Mucosa of descending colon (tissue), 3 donors: Measurements from ENCODE around the gene CCSER1. TPM values are rescaled to one million over a fixed set of nuclear protein-coding genes. Genes with fewer than 3 reads are reported as not detected.
A peak's percentile ranks its signal among the peaks of the same experiment; 100 is the strongest.
"Not testable (repeated sequence)": the region's sequence is repeated elsewhere in the genome, so short reads cannot be mapped to it uniquely, and the experiment has no call there.

Experiments
- ATAC-seq: fragments of 200-7000 bp; cut with Tn5 transposase; one replicate; pipeline ENCODE4 v1.9.1; 2020; ENCODE audit warnings: mild to moderate bottlenecking, moderate library complexity
- DNase-seq, 3 donors: peaks; one replicate each; pipeline ENCODE4 v3.0.0-alpha.2; 2020
- H3K36me3 ChIP-seq: fragments of 200-600 bp; one replicate; pipeline ENCODE4 v1.8.0; 2021; ENCODE audit warnings: low read depth, mild to moderate bottlenecking
- H3K4me1 ChIP-seq: fragments of 200-600 bp; one replicate; pipeline ENCODE4 v1.8.0; 2021; ENCODE audit warnings: low read depth, mild to moderate bottlenecking
- H3K4me3 ChIP-seq: fragments of 200-600 bp; one replicate; pipeline ENCODE4 v1.8.0; 2021; ENCODE audit warnings: mild to moderate bottlenecking
- H3K9me3 ChIP-seq: fragments of 200-600 bp; one replicate; pipeline ENCODE4 v1.8.0; 2021; ENCODE audit warnings: mild to moderate bottlenecking
- intact Hi-C, 2 donors: fragments of 100-400 bp; cut with DNase I in 1 of 2; cut with micrococcal nuclease in 1 of 2; formaldehyde crosslinking; loops; one replicate each; pipeline versions ENCODE4 v1.11.0 to v1.11.1; 2022; cut with DNase I, micrococcal nuclease
- total RNA-seq, 3 donors: library from RNA; stranded (reverse); fragmentation: NEBNext Ultra II Directional in 2 of 3; extraction: Animal tissue kit (Norgen Biotek cat#: 25700) in 2 of 3; gene quantifications; one replicate each; pipeline versions ENCODE4 v1.2.1 to v1.2.4, GENCODE V29; 2021 to 2023
- TF ChIP-seq, protein P1 (sequence below): fragments of 200-600 bp; IDR thresholded peaks from one replicate; pipeline ENCODE4 v1.8.0; 2022; ENCODE audit warnings: antibody characterized with exemption, mild to moderate bottlenecking
- donor health status: DM: no; HTN: no; CAD: no; lungs with moderate emphysema.
- donor health status: DM: no; HTN: no; CAD: no.
- donor health status: DM: no; HTN: yes; CAD: no.

CCSER1 gene
- total RNA-seq, 3 donors from 2014 or later: 11.1 to 32.4 (median 13.3) TPM

DNA sequence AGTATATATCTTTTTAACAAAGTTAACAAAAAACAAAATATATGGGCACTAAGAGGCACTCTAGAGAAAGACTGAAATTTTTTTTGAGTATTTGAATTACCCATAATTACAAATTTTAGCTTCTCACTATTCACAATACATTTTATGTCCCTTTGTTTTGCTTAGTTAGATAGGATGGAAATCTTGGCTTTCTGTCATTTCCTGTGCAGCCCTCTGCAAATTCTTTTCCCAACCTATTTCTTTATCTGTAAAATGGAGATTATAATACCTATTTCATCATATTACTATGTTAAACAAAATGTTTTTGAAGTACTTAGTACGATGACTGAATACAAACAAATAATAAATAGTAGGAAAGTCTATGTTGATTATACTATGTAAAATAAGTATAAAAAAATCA, 710.0 kb downstream of the CCSER1 start:
- DNase-seq (no peak), ATAC-seq (no peak)
- intact Hi-C loops: no loop called here
- no peaks in the 10 kb centered on the region for H3K4me1 ChIP-seq
- H3K36me3 ChIP-seq: no peaks in the 10 kb centered on the region
- H3K4me3 ChIP-seq: no peak overlapping the region
- TF ChIP-seq, protein P1, sequence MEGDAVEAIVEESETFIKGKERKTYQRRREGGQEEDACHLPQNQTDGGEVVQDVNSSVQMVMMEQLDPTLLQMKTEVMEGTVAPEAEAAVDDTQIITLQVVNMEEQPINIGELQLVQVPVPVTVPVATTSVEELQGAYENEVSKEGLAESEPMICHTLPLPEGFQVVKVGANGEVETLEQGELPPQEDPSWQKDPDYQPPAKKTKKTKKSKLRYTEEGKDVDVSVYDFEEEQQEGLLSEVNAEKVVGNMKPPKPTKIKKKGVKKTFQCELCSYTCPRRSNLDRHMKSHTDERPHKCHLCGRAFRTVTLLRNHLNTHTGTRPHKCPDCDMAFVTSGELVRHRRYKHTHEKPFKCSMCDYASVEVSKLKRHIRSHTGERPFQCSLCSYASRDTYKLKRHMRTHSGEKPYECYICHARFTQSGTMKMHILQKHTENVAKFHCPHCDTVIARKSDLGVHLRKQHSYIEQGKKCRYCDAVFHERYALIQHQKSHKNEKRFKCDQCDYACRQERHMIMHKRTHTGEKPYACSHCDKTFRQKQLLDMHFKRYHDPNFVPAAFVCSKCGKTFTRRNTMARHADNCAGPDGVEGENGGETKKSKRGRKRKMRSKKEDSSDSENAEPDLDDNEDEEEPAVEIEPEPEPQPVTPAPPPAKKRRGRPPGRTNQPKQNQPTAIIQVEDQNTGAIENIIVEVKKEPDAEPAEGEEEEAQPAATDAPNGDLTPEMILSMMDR: no peak
- H3K9me3 ChIP-seq: no peaks in the 10 kb centered on the region

DNA sequence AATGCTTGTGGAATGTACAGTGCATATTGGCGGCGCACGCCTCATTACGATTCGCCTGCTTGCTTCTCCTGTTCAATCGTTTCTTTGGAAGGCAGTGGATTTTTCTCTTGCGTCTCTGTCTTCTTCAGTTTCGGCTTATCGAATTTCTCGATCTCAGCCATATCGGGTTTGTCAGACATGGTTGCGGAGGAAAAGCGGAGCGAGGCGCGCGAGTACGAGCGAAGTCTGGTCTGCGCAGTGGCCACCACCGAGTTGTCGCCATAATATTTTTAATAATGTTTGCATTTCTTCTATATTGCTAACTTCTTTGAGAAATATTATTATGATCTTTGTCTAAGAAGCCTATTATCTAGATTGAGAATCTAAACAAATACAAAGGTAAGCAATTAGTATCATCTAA, 711.7 kb downstream of the CCSER1 start:
- H3K4me3 ChIP-seq, ATAC-seq, intact Hi-C loops: not testable (repeated sequence)

DNA sequence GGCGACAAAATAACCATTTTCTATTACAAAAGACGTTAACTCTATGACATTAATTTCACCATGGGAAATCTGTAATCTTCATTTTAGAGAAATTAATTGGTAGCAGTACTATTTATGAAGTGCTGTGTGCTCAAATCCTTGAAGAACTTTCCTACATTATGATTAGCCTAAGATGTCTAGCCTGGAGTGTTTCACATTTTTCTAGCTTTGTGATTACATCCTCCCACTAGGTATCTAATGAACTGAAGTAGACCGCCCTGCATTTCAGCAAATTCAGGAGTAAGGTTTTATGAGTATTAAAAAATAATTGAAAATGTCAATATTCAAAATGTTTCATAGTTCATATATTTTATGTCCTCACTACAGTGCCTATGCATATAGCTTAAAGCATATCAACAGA, 713.1 kb downstream of the CCSER1 start:
- TF ChIP-seq, protein P1: no peak
- no peak overlapping the region for H3K4me3 ChIP-seq
- intact Hi-C loops: no loop called here
- DNase-seq (no peak), ATAC-seq (no peak)
- H3K36me3 ChIP-seq: no peaks in the 10 kb centered on the region
- no peaks in the 10 kb centered on the region for H3K9me3 ChIP-seq
- no peaks in the 10 kb centered on the region for H3K4me1 ChIP-seq

More for the DNA sequence above, 711.7 kb downstream of the CCSER1 start:
- DNase-seq, H3K9me3 ChIP-seq, H3K4me1 ChIP-seq, H3K36me3 ChIP-seq: not testable (repeated sequence)

DNA sequence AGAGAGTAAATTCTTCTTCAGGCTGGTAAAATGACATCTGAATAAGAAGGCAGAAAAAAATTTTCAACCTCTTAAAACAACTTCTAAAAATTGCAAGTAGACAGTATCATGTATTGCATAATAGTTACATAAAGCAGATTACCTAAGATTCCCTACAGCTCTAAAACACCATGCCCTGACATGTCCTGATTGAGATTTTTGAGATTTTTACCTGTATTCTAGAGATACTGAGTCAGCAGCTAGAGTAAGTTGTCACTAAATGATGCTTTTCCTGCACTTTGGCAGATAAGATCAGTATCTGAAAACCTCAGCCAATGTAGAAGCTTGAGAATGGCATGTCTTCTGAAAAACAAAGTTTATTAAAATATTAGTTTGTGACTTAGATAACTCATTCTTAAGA, 713.6 kb downstream of the CCSER1 start:
- no peak overlapping the region for H3K4me3 ChIP-seq
- H3K36me3 ChIP-seq: no peaks in the 10 kb centered on the region
- ATAC-seq: no peak
- no peaks in the 10 kb centered on the region for H3K4me1 ChIP-seq
- no peaks in the 10 kb centered on the region for H3K9me3 ChIP-seq
- no peak for DNase-seq
- TF ChIP-seq, protein P1: no peak
- intact Hi-C loops: no loop called here

- H3K36me3 ChIP-seq: no peaks in the 10 kb centered on the region
- no peak overlapping the region for H3K4me3 ChIP-seq
- DNase-seq (no peak), ATAC-seq (no peak)
- intact Hi-C loops: no loop called here
- H3K9me3 ChIP-seq: no peaks in the 10 kb centered on the region
- no peaks in the 10 kb centered on the region for H3K4me1 ChIP-seq
- TF ChIP-seq, protein P1: no peak
These were observed 714.5 kb downstream of the CCSER1 start for GRCh38 chr4:90841676-90842075.

DNA sequence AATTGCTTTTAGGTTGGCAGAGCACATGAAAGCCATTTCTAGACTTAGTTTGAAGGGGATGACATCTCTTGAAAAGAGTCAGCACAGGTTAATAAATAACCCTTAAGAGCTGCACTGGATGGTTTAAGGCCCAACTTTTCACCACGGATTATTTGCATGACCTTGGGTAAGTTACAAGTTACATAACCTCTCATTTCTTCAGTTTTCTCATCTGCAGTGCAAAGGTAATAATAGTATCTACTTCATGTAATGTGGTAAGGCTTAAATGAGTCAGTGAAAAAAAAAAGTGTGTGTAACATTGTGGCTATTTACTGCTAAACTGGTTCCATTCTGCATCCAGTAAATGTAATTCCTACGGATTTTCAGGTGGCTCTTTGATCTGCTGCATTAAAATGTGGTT, 715.8 kb downstream of the CCSER1 start:
- DNase-seq (no peak), ATAC-seq (peak; percentile 36)
- H3K4me1 ChIP-seq: no peaks in the 10 kb centered on the region
- intact Hi-C loops: no loop called here
- H3K36me3 ChIP-seq: no peaks in the 10 kb centered on the region
- no peak overlapping the region for H3K4me3 ChIP-seq
- no peaks in the 10 kb centered on the region for H3K9me3 ChIP-seq
- TF ChIP-seq, protein P1: no peak
